Left ventricle myocardium superior (tissue), 1 donor: Measurements from ENCODE around the gene CSE1L. TPM values are rescaled to one million over a fixed set of nuclear protein-coding genes. Genes with fewer than 3 reads are reported as not detected.
"Not testable (repeated sequence)": the region's sequence is repeated elsewhere in the genome, so short reads cannot be mapped to it uniquely, and the experiment has no call there.

ENCODE experiments used
- ATAC-seq: fragments of 200-7000 bp; cut with Tn5 transposase; one replicate; pipeline ENCODE4 v1.9.1; 2020; ENCODE audit warnings: mild to moderate bottlenecking, moderate library complexity
- DNase-seq: peaks from one replicate; pipeline ENCODE4 v3.0.0-alpha.2; 2020
- intact Hi-C: fragments of 100-400 bp; cut with micrococcal nuclease; formaldehyde crosslinking; loops from one replicate; pipeline ENCODE4 v1.11.0; 2022
- long read RNA-seq: library from polyadenylated mRNA; unstranded; transcript quantifications from one replicate; pipeline ENCODE4 v2.0.0, GENCODE V29; 2021
- total RNA-seq: library from RNA; stranded (reverse); fragmentation: NEBNext Ultra II Directional; extraction: Animal tissue kit (Norgen Biotek cat#: 25700); gene quantifications from one replicate; pipeline ENCODE4 v1.2.1, GENCODE V29; 2021
- donor health status: DM: no; HTN: yes; CAD: no; lungs with severe emphysema.

The CSE1L gene, protein sequence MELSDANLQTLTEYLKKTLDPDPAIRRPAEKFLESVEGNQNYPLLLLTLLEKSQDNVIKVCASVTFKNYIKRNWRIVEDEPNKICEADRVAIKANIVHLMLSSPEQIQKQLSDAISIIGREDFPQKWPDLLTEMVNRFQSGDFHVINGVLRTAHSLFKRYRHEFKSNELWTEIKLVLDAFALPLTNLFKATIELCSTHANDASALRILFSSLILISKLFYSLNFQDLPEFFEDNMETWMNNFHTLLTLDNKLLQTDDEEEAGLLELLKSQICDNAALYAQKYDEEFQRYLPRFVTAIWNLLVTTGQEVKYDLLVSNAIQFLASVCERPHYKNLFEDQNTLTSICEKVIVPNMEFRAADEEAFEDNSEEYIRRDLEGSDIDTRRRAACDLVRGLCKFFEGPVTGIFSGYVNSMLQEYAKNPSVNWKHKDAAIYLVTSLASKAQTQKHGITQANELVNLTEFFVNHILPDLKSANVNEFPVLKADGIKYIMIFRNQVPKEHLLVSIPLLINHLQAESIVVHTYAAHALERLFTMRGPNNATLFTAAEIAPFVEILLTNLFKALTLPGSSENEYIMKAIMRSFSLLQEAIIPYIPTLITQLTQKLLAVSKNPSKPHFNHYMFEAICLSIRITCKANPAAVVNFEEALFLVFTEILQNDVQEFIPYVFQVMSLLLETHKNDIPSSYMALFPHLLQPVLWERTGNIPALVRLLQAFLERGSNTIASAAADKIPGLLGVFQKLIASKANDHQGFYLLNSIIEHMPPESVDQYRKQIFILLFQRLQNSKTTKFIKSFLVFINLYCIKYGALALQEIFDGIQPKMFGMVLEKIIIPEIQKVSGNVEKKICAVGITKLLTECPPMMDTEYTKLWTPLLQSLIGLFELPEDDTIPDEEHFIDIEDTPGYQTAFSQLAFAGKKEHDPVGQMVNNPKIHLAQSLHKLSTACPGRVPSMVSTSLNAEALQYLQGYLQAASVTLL
- total RNA-seq: 40.0 TPM
- long read RNA-seq, transcript CSE1L-201 (25 exons, 3,553 nt): major isoform, 11 of 22 reads
- long read RNA-seq, partial matches to known transcripts: 7 of 22 reads
- long read RNA-seq, other reads (novel, unspliced or antisense): 3 of 22 reads

DNA sequence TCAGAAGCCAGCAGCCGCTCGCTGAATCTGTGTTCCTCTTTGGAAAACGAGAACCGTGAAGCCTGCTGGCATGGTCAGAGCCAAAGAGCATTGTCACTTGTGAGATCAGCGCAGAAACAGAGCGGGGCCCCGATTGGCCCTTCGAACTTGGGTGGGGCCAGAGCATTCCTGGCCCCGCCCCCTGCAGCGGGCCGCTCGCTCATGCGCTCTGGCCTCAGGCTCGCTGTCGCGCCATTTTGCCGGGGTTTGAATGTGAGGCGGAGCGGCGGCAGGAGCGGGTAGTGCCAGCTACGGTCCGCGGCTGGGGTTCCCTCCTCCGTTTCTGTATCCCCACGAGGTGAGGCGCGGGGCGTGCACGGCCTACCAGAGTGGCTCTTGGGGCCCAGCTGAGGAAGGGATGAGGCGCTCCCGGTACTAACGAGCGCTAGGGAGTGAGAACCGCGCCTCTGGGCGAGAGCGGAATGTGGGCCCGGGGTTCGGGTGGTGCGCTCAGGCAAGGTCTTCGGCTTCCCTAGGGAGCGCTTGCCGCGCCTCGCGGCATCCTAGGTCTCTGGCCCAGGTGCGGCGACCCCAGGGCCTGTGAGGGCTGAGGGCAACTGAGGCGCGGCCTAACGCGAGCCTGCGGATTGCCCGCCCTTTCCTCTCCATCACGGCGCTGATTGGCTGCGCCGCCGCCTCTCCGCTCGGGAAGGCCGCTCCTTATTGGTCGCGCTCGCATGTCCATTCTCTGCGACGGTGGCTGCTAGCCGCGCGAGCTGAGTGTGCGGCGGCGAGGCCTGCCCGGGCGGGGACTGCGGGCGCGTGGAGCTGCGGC, at the start of gene CSE1L:
Gene CSE1L, plus strand, starts transcription at position 226 of the 814 bp plus-strand sequence. CDS start 12,152 bp downstream, outside the sequence.
- intact Hi-C loops: no loop called here
- peak; percentile 97 for ATAC-seq

DNA sequence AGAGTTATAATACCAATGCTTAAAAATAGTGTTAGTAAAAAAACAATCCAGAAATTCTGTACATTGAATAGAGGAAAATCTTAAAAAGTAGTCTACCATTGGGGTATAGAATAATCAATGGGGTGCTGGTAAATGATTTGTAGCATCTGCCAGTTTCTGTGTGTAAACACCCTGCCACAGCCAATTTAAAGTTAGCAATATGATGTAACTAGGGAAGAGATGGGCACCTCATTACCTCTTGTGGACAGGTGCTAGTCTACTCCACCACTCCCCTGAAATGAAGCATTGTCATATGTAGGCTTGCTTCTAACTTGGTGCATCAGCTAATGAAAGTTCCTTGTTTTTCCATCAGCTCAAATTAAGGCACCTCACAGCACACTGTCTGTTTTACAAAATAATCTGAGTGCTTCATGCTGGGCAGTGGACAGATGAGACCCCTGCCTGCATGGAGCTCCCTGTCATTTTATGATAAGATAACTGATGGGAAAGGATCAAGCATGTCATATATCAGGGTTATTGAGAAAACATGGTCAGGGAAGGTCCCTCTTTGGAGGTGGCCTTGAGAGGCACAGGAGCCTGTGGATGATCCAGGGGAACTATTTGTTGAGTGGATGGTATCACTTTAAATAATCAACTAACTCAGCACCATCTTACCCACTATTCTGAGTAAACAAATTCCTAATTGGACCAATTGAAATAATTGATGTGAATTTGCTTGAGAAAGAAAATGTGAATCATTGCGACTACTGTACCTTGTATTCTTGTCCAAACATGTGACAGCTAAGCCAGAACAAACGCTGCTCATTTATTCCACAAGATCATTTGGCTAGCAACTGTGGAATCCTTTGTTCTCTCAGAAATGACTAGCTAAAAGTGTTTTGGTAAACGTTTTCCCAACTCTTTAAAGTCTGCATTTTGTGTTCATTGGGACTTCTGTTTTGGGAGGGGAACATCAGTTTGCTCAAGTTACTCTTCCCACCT, 45.9 kb upstream of the CSE1L start:
- ATAC-seq: no peak

More for the DNA sequence above, at the start of gene CSE1L:
- peak; percentile 97 for DNase-seq

DNA sequence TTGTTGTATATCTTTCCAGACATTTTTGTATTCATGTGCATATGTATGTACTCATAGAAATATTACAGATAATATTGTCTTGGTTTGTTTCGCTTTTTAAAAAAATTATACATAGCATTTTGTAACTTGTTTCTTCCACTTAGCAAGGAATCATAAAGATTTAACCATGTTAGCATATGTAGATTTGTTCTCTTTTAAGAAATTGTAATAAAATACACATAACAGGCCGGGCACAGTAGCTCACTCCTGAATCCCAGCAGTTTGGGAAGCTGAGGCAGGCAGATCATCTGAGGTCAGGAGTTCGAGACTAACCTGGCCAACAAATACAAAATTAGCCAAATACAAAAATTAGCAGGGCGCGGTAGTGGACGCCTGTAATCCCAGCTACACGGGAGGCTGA, 44.4 kb upstream of the CSE1L start:
- intact Hi-C loops: no loop called here
- DNase-seq (no peak), ATAC-seq (no peak)

More for the DNA sequence above, 45.9 kb upstream of the CSE1L start:
- intact Hi-C loops: no loop called here
- DNase-seq: no peak

DNA sequence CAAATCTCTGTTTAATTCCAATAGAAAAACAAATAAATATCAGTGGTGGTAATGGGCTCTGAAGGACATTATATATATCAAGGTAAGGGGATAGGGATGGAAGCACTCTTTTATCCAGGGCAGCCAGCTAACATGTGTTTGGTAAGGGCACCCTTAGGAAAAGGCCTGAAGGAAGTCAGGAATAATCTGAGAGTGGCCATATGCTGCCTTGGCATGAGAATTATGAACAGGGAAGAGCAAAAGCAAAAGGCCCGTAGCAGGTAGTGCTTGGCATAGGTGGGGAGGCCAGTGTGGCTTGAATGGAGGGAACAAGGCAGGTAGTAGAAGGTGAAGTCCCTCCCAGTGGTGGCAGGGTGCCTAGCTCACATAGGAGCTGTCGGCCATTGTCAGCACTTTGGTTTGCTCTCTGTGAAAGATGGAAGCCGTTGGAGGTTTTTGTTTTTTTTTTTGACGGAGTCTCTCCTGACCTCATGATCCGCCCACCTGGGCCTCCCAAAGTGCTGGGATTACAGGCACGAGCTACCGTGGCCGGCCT, 39.6 kb upstream of the CSE1L start:
- intact Hi-C loops: no loop called here
- ATAC-seq (no peak), DNase-seq (no peak)

DNA sequence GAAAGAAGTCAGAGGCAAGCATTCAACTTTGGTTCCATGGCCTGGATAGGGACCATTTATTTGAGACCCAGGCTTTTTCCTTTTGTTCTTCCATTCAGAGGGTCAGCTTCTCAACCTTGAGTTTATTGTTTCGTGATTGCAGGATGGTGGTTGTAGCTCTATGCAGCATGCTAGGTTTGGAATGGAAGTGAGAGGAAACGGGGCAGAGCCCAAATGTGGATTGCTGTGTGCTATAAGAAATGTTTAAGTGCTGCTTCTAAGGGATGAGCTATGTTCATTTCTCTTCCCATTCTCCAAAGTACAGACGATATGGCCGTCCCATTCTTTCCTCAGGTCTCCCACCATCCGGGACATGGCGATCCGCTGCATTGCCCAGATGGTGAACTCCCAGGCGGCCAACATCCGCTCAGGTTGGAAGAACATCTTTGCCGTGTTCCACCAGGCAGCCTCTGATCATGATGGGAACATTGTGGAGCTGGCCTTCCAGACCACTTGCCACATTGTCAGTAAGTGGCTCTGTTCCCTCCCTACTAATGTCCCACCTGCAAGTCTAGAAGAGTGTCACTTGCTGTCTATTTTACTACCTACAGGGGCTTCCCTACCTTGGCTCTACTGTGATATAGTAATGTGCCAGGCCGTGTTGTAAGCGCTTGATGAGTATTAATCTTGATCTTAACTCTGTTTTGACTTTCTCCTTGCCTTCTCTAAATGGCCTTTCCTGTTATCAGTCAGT, 36.0 kb upstream of the CSE1L start:
- no peak for ATAC-seq
- intact Hi-C loops: no loop called here
- no peak for DNase-seq

DNA sequence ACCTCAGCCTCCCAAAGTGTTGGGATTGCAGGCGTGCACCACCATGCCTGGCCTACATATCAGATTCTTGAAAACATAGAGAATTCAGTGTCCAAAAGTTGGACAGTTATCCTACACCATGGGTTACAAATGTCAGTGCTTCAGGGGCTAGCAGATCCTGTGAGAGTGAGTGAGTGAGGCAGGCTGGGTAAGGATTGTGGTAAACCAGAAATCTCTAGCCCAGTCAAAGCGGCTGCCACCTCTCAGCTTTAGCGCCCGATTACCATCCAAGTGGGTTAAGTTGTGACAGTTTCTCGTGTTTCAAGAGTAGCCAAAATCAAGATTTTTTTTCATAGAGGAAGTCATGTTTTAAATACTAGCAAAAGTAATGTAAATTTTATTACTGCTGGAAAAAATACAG, 21.9 kb upstream of the CSE1L start:
- ATAC-seq: no peak
- DNase-seq: no peak
- intact Hi-C loops: loop anchor here (10.0 kb wide), 1 partner anchor 51 kb away; no protein-coding TSS in a partner anchor

DNA sequence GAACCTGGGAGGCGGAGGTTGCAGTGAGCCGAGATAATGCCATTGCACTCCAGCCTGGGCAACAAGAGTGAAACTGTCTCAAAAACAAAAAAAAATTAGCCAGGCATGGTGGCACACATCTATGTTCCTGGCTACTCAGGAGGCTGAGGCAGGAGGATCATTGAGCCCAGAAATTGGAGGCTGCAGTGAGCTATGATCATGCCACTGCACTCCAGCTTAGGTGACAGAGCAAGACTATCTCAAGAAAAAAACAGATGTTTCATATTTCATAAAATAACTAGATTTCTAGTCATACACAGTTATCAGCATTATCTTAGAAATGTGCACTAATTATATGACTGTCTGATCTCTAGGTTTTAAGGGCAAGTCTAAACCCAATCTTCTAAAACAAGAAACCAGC, 17.9 kb upstream of the CSE1L start:
- intact Hi-C loops: loop anchor here (10.0 kb wide), 1 partner anchor 47 kb away; no protein-coding TSS in a partner anchor
- DNase-seq, ATAC-seq: not testable (repeated sequence)

DNA sequence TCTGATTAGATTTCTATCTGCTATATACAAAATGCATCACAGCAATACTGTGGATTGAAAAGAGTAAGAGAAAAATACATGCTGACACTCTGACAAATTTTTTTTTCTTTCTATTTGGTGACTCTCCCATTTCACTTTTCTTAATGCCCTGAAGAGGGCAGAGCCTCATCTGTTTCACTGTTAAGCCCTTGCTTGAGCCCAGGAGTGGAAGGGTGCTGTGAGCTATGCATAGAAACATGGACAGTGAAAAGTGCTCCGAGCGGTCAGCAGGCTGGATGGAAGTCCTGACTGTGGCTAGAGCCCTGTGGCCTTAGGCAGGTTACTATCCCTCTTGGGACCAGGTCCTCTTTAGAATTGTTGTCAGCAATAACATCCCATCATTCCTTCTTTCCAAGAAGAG, 17.4 kb upstream of the CSE1L start:
- no peak for ATAC-seq
- DNase-seq: no peak
- intact Hi-C loops: loop anchor here (10.0 kb wide), 1 partner anchor 46 kb away; no protein-coding TSS in a partner anchor

DNA sequence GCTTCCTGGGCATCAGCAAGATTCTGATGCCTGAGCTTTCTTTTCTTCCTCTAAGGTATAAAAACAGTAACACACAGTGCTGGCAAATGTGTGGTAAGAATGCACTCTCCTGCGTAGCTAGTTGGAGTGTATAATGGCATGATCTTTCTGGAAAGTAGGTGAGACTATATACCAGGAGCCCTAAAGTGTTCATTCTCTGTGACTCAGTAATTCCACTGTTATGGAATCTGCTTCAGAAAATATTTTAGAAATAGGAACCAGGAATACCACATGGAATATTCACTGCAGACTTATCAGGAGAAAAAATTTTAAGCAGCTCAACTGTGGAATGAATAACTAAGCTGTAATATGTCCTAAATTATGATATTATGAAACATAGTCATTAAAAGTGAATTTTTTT, 16.9 kb upstream of the CSE1L start:
- intact Hi-C loops: loop anchor here (10.0 kb wide), 1 partner anchor 46 kb away; no protein-coding TSS in a partner anchor
- no peak for ATAC-seq

DNA sequence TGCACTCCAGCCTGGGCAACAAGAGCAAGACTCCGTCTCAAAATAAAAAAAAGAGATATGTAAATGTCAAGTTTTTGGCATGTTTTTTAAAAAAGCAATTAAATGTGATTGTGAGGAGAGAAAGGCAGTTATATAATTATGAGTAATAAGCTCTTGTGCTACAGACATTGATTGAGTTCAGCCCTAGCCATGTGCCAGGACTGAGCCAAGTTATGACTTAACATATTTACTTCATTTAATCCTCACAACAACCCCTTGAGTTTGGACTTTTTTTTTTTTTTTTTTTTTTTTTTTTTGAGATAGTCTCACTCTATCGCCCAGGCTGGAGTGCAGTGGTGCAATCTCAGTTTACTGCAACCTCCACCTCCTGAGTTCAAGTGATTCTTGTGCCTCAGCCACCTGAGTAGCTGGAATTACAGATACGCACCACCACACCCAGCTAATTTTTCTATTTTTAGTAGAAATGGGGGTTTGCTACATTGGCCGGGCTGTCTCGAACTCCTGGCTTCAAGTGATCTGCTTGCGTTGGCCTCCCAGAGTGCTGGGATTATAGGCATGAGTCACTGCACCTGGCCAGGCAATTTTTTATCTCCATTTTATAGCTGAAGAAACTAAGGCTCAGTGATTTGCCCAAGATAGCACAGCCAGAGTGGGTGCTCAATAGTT, 15.0 kb upstream of the CSE1L start:
- intact Hi-C loops: no loop called here

More for the DNA sequence above, 16.9 kb upstream of the CSE1L start:
- DNase-seq: no peak

DNA sequence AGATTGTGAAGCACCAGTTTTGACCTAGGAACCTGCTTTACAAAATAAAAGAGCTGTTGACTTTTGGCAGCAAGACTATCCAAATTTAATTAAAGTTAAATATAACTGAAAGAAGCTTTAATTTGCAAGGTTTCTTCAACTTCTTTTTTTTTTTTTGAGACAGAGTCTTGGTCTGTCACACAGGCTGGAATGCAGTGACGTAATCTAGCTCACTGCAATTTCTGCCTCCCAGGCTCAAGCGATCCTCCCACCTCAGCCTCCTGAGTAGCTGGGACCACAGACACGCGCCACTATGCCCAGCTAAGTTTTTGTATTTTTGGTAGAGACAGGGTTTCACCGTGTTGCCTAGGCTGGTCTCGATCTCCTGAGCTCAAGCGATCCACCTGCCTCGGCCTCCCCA, 13.7 kb upstream of the CSE1L start:
- DNase-seq: no peak
- intact Hi-C loops: no loop called here
- ATAC-seq: no peak

More for the DNA sequence above, 15.0 kb upstream of the CSE1L start:
- peak; percentile 56 for ATAC-seq
- no peak for DNase-seq

DNA sequence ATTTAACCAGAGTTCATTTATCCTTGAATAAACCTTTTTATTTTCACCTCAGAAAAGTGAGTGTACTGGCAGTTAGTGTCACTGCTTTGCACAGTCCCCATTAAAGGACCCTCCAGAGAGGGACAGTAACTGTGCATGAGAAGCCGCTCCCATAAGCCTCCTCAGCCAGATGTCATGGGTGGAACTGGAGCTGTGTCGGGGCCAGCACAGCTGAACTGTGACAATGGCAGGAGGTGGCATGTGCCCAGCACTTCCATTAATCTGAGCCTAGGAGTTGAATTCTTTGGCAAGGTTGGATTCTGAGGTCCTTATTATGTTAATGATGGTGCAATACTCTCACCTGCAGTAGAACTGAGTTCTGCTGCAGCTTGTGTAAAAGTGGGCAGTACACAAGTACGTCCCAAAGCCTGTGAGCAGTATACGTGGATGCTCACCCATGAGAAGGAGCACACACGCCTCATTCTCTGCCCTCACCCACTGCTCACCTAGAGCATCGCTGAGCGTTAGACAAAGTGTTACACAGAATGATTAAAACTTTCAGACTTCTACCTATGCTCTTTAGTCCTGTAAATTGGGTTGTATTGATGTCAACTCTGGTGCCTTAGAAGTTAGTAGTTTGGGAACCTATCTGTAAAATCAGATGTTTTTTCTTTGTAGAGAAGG, 11.9 kb upstream of the CSE1L start:
- ATAC-seq (no peak), DNase-seq (no peak)
- intact Hi-C loops: no loop called here

DNA sequence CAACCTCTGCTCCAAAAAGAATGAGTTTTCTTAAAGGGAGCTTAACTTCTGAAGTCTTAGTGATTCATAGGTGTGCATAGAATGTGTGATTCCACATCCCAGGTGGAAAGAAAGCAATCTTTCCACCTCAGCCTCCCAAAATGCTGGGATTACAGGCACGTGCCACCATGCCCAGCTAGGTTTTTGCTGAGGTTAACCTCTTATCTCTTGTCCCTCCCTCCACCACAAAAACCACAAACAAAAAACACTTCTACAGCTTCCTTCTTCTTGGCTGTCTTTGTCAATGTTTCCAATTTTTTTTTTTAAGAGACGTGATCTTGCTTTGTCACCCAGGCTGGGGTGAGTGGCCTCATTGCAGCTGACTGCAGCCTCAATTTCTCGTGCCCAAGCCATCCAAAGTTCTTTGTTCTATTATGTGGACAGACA, 8.1 kb upstream of the CSE1L start:
- DNase-seq (no peak), ATAC-seq (peak; percentile 18)
- intact Hi-C loops: no loop called here

DNA sequence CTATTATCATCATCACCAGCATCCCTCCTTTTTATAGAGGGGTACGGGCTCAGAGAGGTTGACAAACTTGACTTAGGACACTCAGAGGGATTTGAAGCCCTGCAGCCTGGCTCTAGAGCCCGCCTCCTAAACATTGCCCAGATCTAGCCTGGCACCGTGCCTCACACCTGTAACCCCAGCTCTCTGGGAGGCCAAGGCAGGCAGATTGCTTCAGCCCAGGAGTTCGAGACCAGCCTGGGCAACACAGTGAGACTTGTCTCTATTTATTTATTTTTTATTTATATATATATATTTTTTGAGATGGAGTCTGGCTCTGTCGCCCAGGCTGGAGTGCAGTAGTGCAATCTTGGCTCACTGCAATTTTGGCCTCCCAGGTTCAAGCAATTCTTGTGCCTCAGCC, 6.3 kb upstream of the CSE1L start:
- DNase-seq (no peak), ATAC-seq (no peak)
- intact Hi-C loops: no loop called here

DNA sequence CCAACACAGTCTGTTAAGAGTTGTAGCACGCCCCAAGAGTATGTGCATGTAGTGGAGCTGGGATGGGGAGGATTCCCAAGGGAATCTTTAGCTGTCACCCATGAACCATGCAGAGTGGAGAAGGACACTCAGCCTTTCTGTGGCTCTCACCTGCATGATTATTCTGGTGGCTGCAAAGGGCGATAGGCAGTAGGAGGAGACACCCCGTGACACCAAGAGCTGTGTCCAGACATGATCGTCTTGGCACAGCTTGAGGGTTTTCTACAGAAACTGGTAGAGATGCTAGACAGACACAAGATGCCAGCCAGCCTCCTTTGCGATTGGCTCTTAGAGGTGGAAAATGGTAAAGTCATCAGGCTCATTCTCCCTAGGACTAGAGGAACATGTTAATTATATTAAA, 3.1 kb upstream of the CSE1L start:
- intact Hi-C loops: no loop called here
- ATAC-seq (no peak), DNase-seq (no peak)
